Common myeloid progenitor, CD34-positive (primary cell): ENCODE results near the gene DDN.
A peak's percentile ranks its signal among the peaks of the same experiment; 100 is the strongest.

Source experiments
- CTCF ChIA-PET: fragments of 350-600 bp; sonication (Branson Sonifier 250); formaldehyde crosslinking; loops from one replicate; lab custom pipeline; 2021; ENCODE audit warnings: antibody characterized with exemption; lab: Charles Lee
- POLR2A ChIA-PET: fragments of 350-600 bp; sonication (Branson Sonifier 250); formaldehyde crosslinking; loops from one replicate; lab custom pipeline; 2021; ENCODE audit warnings: antibody characterized with exemption; lab: Charles Lee
- DNase-seq, 3 donors: peaks; one replicate each; pipeline versions ENCODE4 v3.0.0 to v3.0.0-alpha.2; 2013
- H3K27ac ChIP-seq, 2 experiments: 1 replicate in 1 of 2; 2 replicates in 1 of 2; pipeline ENCODE4 v1.7.0; 2013; ENCODE audit warnings: inconsistent platforms in 2 of 2, low read length in 2 of 2, mild to moderate bottlenecking in 2 of 2, low read depth in 1 of 2, moderate library complexity in 1 of 2; ENCODE audit not compliant: severe bottlenecking in 2 of 2, insufficient read depth in 1 of 2, poor library complexity in 1 of 2
- H3K27me3 ChIP-seq, 5 experiments: replicated peaks in 2 of 5; 1 replicate in 3 of 5; 2 replicates in 2 of 5; pipeline versions ENCODE4 v1.6.1 to v1.7.0; 2013; ENCODE audit warnings: low read length in 4 of 5, mild to moderate bottlenecking in 2 of 5, moderate library complexity in 2 of 5, inconsistent platforms in 1 of 5; ENCODE audit not compliant: insufficient read depth in 5 of 5, control insufficient read depth in 4 of 5
- H3K36me3 ChIP-seq, 4 experiments: 1 replicate in 2 of 4; 2 replicates in 2 of 4; pipeline versions ENCODE4 v1.6.1 to v1.7.0; 2013; ENCODE audit warnings: low read length in 3 of 4, control low read depth in 1 of 4, mild to moderate bottlenecking in 1 of 4; ENCODE audit not compliant: control insufficient read depth in 4 of 4, insufficient read depth in 4 of 4
- H3K4me1 ChIP-seq, 4 experiments: 1 replicate in 3 of 4; 2 replicates in 1 of 4; pipeline versions ENCODE4 v1.6.1 to v1.7.1; 2013; ENCODE audit warnings: low read length in 3 of 4, mild to moderate bottlenecking in 3 of 4, control low read depth in 1 of 4, inconsistent platforms in 1 of 4, moderate library complexity in 1 of 4; ENCODE audit not compliant: control insufficient read depth in 4 of 4, insufficient read depth in 4 of 4; ENCODE audit errors: control extremely low read depth in 1 of 4
- H3K4me3 ChIP-seq, 7 experiments: 1 replicate in 4 of 7; 2 replicates in 3 of 7; pipeline versions ENCODE4 v1.5.1 to v1.7.0; 2013; ENCODE audit warnings: mild to moderate bottlenecking in 7 of 7, low read length in 6 of 7, moderate library complexity in 6 of 7, inconsistent platforms in 2 of 7, low read depth in 2 of 7, control low read depth in 1 of 7; ENCODE audit not compliant: insufficient read depth in 4 of 7, control insufficient read depth in 1 of 7; ENCODE audit errors: extremely low read depth in 1 of 7
- H3K9me3 ChIP-seq, 5 experiments: 1 replicate in 4 of 5; 2 replicates in 1 of 5; pipeline versions ENCODE4 v1.6.1 to v1.7.1; 2013; ENCODE audit warnings: low read length in 4 of 5, mild to moderate bottlenecking in 2 of 5, inconsistent platforms in 1 of 5, low read depth in 1 of 5, moderate library complexity in 1 of 5; ENCODE audit not compliant: control insufficient read depth in 4 of 5, insufficient read depth in 2 of 5; ENCODE audit errors: control extremely low read depth in 1 of 5
- WGBS: methylation state at CpG from one replicate; pipeline ENCODE4 v1.1.5; 2013; ENCODE audit not compliant: insufficient coverage; 5-methylcytosine and 5-hydroxymethylcytosine counted together

Gene DDN

GRCh38 chr12:48979602-48980388 lies 19.4 kb downstream of the DDN start:
- no peak overlapping the region for H3K27ac ChIP-seq
- H3K4me1 ChIP-seq: peaks cover 0 to 47% (median 42%) of the 10 kb centered on the region in 4 experiments
- H3K9me3 ChIP-seq: no peaks in the 10 kb centered on the region
- WGBS: under 1% methylated on average over 50 of the region's 55 CpGs
- H3K4me3 ChIP-seq: peak overlapping the region; percentile 15 to 69 (median 51)
- H3K27me3 ChIP-seq: peaks cover 7 to 95% (median 52%) of the 10 kb centered on the region in 5 experiments
- no peaks in the 10 kb centered on the region for H3K36me3 ChIP-seq
- peak in 2 of 3 donors; percentile 32 to 47 for DNase-seq
- CTCF ChIA-PET: interaction anchor here (1.4 to 75.7 kb wide), 7 partner anchors 5 to 127 kb away, joined by 3 to 1637 read pairs (median 64); partner anchors contain the start of genes ARF3, DDN, DDX23 and FKBP11
- POLR2A ChIA-PET: no interaction called here

DNA sequence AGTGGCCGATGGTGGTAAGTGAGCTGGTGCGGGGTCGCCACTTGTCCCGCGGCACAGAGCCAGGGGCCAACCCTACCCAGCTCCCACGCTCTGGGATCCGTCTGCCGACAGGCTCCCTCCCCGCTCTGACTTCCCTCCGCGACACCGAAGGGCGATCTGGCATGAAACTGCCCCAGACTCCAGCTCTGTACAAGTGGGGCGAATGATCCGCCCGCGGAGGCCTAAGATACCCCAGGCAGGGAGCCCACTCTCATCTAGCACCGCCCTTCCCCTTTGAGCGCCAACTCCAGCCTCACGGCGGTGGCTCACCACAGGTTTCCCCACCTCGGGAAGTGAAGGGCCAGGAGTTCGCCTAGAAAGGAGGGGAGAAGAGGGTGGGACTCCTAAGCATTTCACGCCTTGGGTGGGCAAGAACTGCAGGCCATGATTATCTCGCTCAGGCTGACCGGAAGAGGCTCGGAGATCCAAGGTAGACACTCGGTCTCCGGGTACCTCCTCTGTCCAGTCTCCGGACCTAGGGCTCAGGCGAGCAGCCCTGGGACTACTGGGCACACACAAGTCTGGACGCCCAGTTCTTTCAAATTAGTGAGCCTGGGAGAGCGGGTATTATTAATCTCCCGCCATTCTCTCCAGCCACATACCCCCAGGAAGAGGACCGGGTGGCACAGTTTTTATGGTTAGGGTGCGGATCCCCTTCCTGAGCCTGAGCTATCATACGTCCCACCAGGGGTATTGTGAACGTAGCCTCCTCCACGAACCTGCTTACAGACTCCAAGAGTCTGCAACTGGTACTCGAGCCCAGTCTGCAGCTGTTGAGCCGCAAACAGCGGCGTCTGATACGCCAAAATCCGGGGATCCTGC lies 20.2 kb downstream of the DDN start:
- H3K36me3 ChIP-seq: no peaks in the 10 kb centered on the region
- H3K27me3 ChIP-seq: peaks cover 7 to 95% (median 51%) of the 10 kb centered on the region in 5 experiments
- peaks cover 0 to 50% (median 44%) of the 10 kb centered on the region in 4 experiments for H3K4me1 ChIP-seq
- H3K9me3 ChIP-seq: no peaks in the 10 kb centered on the region
- 2% methylated on average over 37 of the region's 45 CpGs for WGBS
- H3K4me3 ChIP-seq: peak overlapping the region in 6 of 7 experiments; percentile 15 to 69 (median 54)
- DNase-seq: peak in 1 of 3 donors; percentile 33
- POLR2A ChIA-PET: interaction anchor here (1.5 to 1.9 kb wide), 2 partner anchors 9 to 19 kb away, joined by 4 to 7 read pairs; no protein-coding TSS in a partner anchor
- CTCF ChIA-PET: interaction anchor here (1.2 to 75.7 kb wide), 9 partner anchors 4 to 127 kb away, joined by 3 to 1637 read pairs (median 12); partner anchors contain the start of genes ARF3, DDN, DDX23 and FKBP11
- H3K27ac ChIP-seq: no peak overlapping the region

DNA sequence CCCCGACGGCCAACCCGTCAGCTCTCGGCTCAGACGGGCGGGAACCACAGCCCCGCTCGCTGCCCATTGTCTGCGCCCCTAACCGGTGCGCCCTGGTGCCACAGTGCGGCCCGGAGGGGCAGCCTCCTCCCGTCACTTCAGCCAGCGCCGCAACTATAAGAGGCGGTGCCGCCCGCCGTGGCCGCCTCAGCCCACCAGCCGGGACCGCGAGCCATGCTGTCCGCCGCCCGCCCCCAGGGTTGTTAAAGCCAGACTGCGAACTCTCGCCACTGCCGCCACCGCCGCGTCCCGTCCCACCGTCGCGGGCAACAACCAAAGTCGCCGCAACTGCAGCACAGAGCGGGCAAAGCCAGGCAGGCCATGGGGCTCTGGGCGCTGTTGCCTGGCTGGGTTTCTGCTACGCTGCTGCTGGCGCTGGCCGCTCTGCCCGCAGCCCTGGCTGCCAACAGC lies 20.9 kb downstream of the DDN start, which contains the start of gene WNT1:
Gene WNT1 (plus strand): TSS at position 32 of the 450 bp plus-strand sequence. CDS start 329 bp downstream, at position 361.
- H3K27ac ChIP-seq: no peak within 1 kb of the TSS
- H3K4me1 ChIP-seq: peaks cover 0 to 52% (median 47%) of the 10 kb centered on the region in 4 experiments
- peak within 1 kb of the TSS in 6 of 7 experiments; percentile 1 to 69 (median 40) for H3K4me3 ChIP-seq

DNA sequence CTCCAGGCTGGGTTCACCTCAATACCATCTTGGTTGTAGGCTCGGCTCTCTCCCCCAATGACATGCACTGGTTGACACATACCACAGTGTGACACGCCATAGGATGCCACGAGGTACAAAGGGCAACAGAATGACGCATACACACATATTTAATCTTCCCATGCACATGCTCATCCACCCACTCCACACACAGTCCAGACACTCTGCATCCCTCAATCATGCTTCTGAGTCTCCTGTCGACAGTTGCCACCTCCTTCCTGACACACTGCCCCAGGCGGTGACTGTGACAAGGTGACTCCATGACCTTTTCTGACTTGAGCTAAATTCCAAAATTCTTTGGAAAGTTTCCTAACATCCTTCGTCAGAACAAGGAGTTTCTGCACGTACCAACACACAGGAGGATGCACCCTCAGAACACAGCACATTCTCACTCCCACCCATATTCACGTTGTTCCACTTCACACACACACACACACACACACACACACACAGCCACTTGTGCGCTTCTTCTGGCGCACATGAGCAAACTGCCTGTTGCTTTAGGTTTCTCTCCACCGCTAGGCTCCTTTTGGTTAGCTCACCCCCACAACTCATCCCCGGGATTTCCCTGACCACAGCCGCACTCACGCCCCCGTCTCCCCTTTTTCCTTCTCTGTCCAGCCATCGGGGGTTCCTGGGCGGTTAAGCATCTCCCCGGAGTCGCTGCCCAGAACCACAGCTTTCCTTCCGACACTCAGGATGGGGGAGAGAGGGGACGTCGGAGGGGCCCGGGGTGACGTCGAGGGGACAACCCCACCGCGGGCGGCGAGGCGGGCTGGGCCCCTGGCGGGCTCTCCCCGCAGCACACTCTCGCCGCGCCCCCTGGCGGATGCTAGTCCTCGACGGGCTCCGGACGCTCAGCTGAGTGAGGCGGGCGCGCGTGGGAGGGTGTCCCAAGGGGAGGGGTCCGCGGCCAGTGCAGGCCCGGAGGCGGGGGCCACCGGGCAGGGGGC lies 21.6 kb downstream of the DDN start:
- ChIA-PET CTCF (interaction anchor here (1.0 to 75.7 kb wide), 13 partner anchors 3 to 152 kb away, joined by 3 to 1637 read pairs (median 5); partner anchors contain the start of genes ARF3, DDN, FKBP11 and RHEBL1), POLR2A (interaction anchor here (0.8 to 1.9 kb wide), 5 partner anchors 11 to 36 kb away, joined by 3 to 7 read pairs (median 4); partner anchors contain the start of gene ARF3)
- 13% methylated on average over 25 of the region's 50 CpGs for WGBS
- Histone ChIP-seq H3K27ac (no peak overlapping the region), H3K4me3 (peak overlapping the region in 2 of 7 experiments; percentile 58 to 66), H3K4me1 (peaks cover 0 to 57% (median 53%) of the 10 kb centered on the region in 4 experiments), H3K36me3 (no peaks in the 10 kb centered on the region), H3K27me3 (peaks cover 4 to 97% (median 56%) of the 10 kb centered on the region in 5 experiments), H3K9me3 (no peaks in the 10 kb centered on the region)
- peak; percentile 81 to 95 (median 94) for DNase-seq

More for the DNA sequence above, 20.9 kb downstream of the DDN start, which contains the start of gene WNT1:
- Histone ChIP-seq H3K9me3 (no peaks in the 10 kb centered on the region), H3K36me3 (no peaks in the 10 kb centered on the region), H3K27me3 (peaks cover 4 to 95% (median 54%) of the 10 kb centered on the region in 5 experiments)
- no peak for DNase-seq
- ChIA-PET POLR2A (interaction anchor here (0.8 to 1.9 kb wide), 5 partner anchors 10 to 37 kb away, joined by 3 to 7 read pairs (median 4); partner anchors contain the start of gene ARF3), CTCF (interaction anchor here (1.0 to 75.7 kb wide), 11 partner anchors 3 to 151 kb away, joined by 4 to 1637 read pairs (median 10); partner anchors contain the start of genes ARF3, DDN, FKBP11 and WNT1)
- 2% methylated on average over 34 of the region's 45 CpGs for WGBS

DNA sequence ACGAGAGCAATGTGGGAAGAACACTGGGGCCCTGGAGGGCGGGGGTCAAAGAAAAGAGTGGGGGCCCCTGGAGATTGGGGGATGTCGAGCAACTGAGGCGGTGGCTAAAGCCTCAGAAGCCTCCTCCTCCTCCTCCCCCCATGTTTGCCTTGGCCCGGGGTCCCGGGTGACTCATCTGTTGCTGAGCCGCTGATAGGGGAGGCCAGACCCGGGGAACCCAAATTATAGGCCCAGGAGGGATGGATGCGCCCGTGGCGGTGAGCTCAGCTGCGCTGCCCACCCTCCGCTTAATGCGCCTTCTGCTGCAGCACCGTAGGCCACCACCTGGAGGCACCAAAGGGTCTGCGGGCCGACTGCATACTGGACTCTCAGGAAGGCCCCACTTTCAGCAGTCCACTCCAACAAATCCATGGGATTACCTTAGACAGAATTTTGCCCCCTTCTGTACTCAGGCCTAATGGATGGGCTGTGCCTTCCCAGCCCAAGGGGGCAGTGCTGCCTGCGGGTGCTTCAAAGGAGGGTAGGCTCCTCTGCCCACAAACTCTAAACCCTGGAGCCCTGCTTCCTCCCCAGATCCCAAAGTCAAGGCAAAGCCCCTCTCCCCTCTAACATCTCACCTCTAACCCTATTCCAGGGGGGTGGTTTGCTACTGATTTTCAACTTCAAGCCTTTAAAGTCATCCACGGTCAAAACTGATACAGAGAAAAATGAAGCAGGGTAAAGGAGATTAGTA lies 25.1 kb downstream of the DDN start:
- ChIA-PET CTCF (interaction anchor here (0.9 to 75.7 kb wide), 5 partner anchors 17 to 257 kb away, joined by 3 to 1637 read pairs (median 5); partner anchors contain the start of genes ARF3, DDN, FKBP11 and WNT1), POLR2A (interaction anchor here (1.2 kb wide), 1 partner anchor 17 kb away, joined by 5 read pairs; the partner anchor contains the start of gene ARF3)
- H3K36me3 ChIP-seq: no peaks in the 10 kb centered on the region
- peak in 2 of 3 donors; percentile 52 to 57 for DNase-seq
- H3K9me3 ChIP-seq: no peaks in the 10 kb centered on the region
- H3K27ac ChIP-seq: no peak overlapping the region
- H3K4me1 ChIP-seq: peaks cover 0 to 64% (median 59%) of the 10 kb centered on the region in 4 experiments
- no peak overlapping the region for H3K4me3 ChIP-seq
- H3K27me3 ChIP-seq: peaks cover 4 to 96% (median 54%) of the 10 kb centered on the region in 5 experiments
- 17% methylated on average over 16 of the region's 19 CpGs for WGBS
